Smooth muscle cell (in vitro differentiated cells): ENCODE data around the gene C20orf144. TPM values are rescaled to one million over a fixed set of nuclear protein-coding genes. Genes with fewer than 3 reads are reported as not detected.

Experiments used
- DNase-seq: peaks from one replicate; lab custom pipeline; 2025; ENCODE audit not compliant: unreplicated experiment; lab: John Stamatoyannopoulos, UW
- H2AFZ ChIP-seq: fragments of 200-600 bp; sonication (generic); 2 replicates; pipeline ENCODE4 v1.6.0; 2016; ENCODE audit warnings: antibody characterized with exemption, low read depth, mild to moderate bottlenecking
- H3F3A ChIP-seq: fragments of 200-600 bp; sonication (generic); 2 replicates; pipeline ENCODE4 v1.6.0; 2017; ENCODE audit warnings: antibody characterized with exemption, low read depth
- H3K27ac ChIP-seq: fragments of 200-600 bp; sonication (generic); 2 replicates; pipeline ENCODE4 v1.5.1; 2016; ENCODE audit warnings: low read depth, mild to moderate bottlenecking
- H3K27me3 ChIP-seq: fragments of 200-600 bp; sonication (generic); 2 replicates; pipeline ENCODE4 v1.6.1; 2016; ENCODE audit warnings: low read depth, mild to moderate bottlenecking
- H3K36me3 ChIP-seq: fragments of 200-600 bp; sonication (generic); 2 replicates; pipeline ENCODE4 v1.5.1; 2016; ENCODE audit warnings: low read depth
- H3K4me1 ChIP-seq: fragments of 200-600 bp; sonication (generic); 2 replicates; pipeline ENCODE4 v1.5.1; 2016; ENCODE audit warnings: low read depth
- H3K4me2 ChIP-seq: fragments of 200-600 bp; sonication (generic); 2 replicates; pipeline ENCODE4 v1.6.0; 2016; ENCODE audit warnings: mild to moderate bottlenecking
- H3K4me3 ChIP-seq: fragments of 200-600 bp; sonication (generic); 2 replicates; pipeline ENCODE4 v1.5.1; 2016; ENCODE audit warnings: mild to moderate bottlenecking
- H3K79me2 ChIP-seq: fragments of 200-600 bp; sonication (generic); 2 replicates; pipeline ENCODE4 v1.6.0; 2016; ENCODE audit warnings: low read depth, mild to moderate bottlenecking
- H3K9ac ChIP-seq: fragments of 200-600 bp; sonication (generic); 2 replicates; pipeline ENCODE4 v1.6.0; 2016; ENCODE audit warnings: low read depth
- H3K9me3 ChIP-seq: fragments of 200-600 bp; sonication (generic); replicated peaks from 2 replicates; pipeline ENCODE4 v1.5.1; 2016; ENCODE audit warnings: low read depth
- H4K20me1 ChIP-seq: fragments of 200-600 bp; sonication (generic); 2 replicates; pipeline ENCODE4 v1.6.0; 2016; ENCODE audit warnings: low read depth
- WGBS: methylation state at CpG from one replicate; pipeline ENCODE4 v1.1.7; 2016; ENCODE audit warnings: low lambda C conversion rate; 5-methylcytosine and 5-hydroxymethylcytosine counted together
- polyA plus RNA-seq: library from polyadenylated mRNA; unstranded; fragments of >200 nt; fragmentation: Nextera tagmentation; extraction: Ambion mirVana; gene quantifications from 2 replicates; pipeline ENCODE4 v1.2.1, GENCODE V29; 2016
- total RNA-seq: library from RNA; depleted of rRNA; stranded (reverse); fragments of >200 nt; gene quantifications from 2 replicates; pipeline ENCODE4 v1.2.3, GENCODE V29; 2014
- TF ChIP-seq, protein P1 (sequence below): fragments of 200-600 bp; sonication (generic); IDR thresholded peaks from 2 replicates; pipeline ENCODE4 v1.5.1; 2017; ENCODE audit warnings: borderline replicate concordance, mild to moderate bottlenecking, antibody characterized with exemption; ENCODE audit not compliant: insufficient read depth, poor library complexity, severe bottlenecking

The C20orf144 gene
- total and polyA plus RNA-seq, 2 experiments from 2014 or later = 0.73 to 1.1 TPM

DNA sequence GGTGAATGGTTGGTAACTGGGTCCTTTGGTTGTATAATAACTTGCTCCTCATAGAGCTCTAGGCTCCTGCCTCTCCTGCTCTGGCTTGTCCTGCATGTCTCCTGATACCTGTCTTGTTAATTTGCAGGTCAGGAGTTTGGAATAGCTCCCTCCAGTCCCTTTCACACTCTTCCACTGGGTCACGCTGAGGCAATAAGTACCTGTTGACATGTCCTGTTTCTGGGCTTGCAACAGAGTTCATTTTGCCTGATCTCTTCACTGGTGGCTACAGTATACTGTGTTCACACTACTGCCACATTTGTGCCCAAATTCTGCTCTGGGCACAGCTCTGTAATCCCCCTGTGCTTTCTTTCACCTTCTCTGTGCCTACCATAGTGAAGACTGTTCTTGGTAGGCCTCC, 25.4 kb upstream of the C20orf144 start:
- H3F3A ChIP-seq = no peaks in the 10 kb centered on the region
- TF ChIP-seq, protein P1, sequence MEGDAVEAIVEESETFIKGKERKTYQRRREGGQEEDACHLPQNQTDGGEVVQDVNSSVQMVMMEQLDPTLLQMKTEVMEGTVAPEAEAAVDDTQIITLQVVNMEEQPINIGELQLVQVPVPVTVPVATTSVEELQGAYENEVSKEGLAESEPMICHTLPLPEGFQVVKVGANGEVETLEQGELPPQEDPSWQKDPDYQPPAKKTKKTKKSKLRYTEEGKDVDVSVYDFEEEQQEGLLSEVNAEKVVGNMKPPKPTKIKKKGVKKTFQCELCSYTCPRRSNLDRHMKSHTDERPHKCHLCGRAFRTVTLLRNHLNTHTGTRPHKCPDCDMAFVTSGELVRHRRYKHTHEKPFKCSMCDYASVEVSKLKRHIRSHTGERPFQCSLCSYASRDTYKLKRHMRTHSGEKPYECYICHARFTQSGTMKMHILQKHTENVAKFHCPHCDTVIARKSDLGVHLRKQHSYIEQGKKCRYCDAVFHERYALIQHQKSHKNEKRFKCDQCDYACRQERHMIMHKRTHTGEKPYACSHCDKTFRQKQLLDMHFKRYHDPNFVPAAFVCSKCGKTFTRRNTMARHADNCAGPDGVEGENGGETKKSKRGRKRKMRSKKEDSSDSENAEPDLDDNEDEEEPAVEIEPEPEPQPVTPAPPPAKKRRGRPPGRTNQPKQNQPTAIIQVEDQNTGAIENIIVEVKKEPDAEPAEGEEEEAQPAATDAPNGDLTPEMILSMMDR = no peak
- H3K27ac ChIP-seq = no peak overlapping the region
- H4K20me1 ChIP-seq = no peaks in the 10 kb centered on the region
- H3K9me3 ChIP-seq = no peaks in the 10 kb centered on the region
- no peaks in the 10 kb centered on the region for H3K4me1 ChIP-seq
- H2AFZ ChIP-seq = no peak overlapping the region
- H3K4me3 ChIP-seq = no peak overlapping the region
- no peak overlapping the region for H3K4me2 ChIP-seq
- H3K36me3 ChIP-seq = peaks cover 12% of the 10 kb centered on the region
- no peak for DNase-seq
- H3K79me2 ChIP-seq = no peaks in the 10 kb centered on the region
- H3K9ac ChIP-seq = no peak overlapping the region
- 97% methylated on average over 1 of the region's 1 CpG for WGBS
- no peaks in the 10 kb centered on the region for H3K27me3 ChIP-seq

DNA sequence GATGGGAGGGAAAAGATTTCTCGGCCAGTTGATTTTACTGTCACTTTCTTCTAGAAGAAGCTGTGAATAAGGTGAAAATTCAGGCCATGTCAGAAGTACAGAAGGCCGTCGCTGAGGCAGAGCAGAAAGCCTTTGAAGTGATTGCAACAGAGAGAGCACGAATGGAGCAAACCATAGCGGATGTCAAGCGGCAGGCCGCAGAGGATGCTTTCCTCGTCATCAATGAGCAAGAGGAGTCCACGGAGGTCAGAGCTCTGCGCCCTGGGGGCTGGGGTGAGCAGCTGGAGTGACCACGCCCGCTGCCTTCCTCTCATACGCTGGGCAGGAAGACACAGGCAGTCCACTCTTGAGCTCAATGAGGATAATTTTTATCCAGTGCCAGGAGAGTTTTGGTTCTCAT, 21.8 kb upstream of the C20orf144 start:
- Histone ChIP-seq H3K9ac (no peak overlapping the region), H3K36me3 (peaks cover 14% of the 10 kb centered on the region), H2AFZ (no peak overlapping the region), H3K27me3 (no peaks in the 10 kb centered on the region), H3K4me2 (no peak overlapping the region), H3F3A (no peaks in the 10 kb centered on the region), H3K79me2 (no peaks in the 10 kb centered on the region), H4K20me1 (no peaks in the 10 kb centered on the region), H3K4me1 (no peaks in the 10 kb centered on the region), H3K9me3 (no peaks in the 10 kb centered on the region), H3K27ac (no peak overlapping the region), H3K4me3 (no peak overlapping the region)
- 92% methylated on average over 13 of the region's 13 CpGs for whole genome bisulfite sequencing
- no peak for DNase-seq
- TF ChIP-seq, protein P1 = no peak

GRCh38 chr20:33644313-33645071, 17.6 kb upstream of the C20orf144 start:
- no peaks in the 10 kb centered on the region for H3K79me2 ChIP-seq
- H3K4me2 ChIP-seq = no peak overlapping the region
- TF ChIP-seq, protein P1 = no peak
- H3K9ac ChIP-seq = no peak overlapping the region
- peaks cover 9% of the 10 kb centered on the region for H3K36me3 ChIP-seq
- peaks cover 4% of the 10 kb centered on the region for H3F3A ChIP-seq
- 98% methylated on average over 28 of the region's 28 CpGs for WGBS
- no peaks in the 10 kb centered on the region for H3K27me3 ChIP-seq
- peaks cover 20% of the 10 kb centered on the region for H4K20me1 ChIP-seq
- no peak for DNase-seq
- H3K9me3 ChIP-seq = no peaks in the 10 kb centered on the region
- no peaks in the 10 kb centered on the region for H3K4me1 ChIP-seq
- no peak overlapping the region for H2AFZ ChIP-seq
- H3K27ac ChIP-seq = no peak overlapping the region
- H3K4me3 ChIP-seq = no peak overlapping the region

DNA sequence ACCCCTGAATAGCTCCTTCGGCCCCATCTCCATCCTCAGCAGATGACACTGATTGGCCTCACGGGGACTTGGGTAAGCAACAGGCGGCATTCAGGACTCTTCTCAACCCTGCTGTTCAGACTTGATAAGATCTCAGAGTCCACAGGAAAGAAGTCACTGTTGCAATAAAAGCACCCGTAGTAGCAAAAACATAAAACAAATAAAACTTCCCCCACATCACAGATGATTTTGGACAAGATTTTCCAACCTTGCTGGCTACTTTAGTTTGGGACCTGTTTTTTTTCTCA, 17.1 kb upstream of the C20orf144 start:
- no peak for DNase-seq
- Histone ChIP-seq H3K27me3 (no peaks in the 10 kb centered on the region), H2AFZ (no peak overlapping the region), H4K20me1 (peaks cover 20% of the 10 kb centered on the region), H3K9me3 (no peaks in the 10 kb centered on the region), H3K4me3 (no peak overlapping the region), H3K27ac (no peak overlapping the region), H3F3A (peaks cover 4% of the 10 kb centered on the region), H3K4me1 (no peaks in the 10 kb centered on the region), H3K36me3 (peaks cover 7% of the 10 kb centered on the region), H3K79me2 (no peaks in the 10 kb centered on the region), H3K4me2 (no peak overlapping the region), H3K9ac (no peak overlapping the region)
- TF ChIP-seq, protein P1 = no peak
- WGBS = 87% methylated on average over 4 of the region's 4 CpGs
